Type B pancreatic cell (in vitro differentiated cells): ENCODE data around the gene GPR153. TPM values are rescaled to one million over a fixed set of nuclear protein-coding genes. Genes with fewer than 3 reads are reported as not detected.

ENCODE experiments used
- DNase-seq: peaks from one replicate; pipeline ENCODE4 v3.0.0; 2021; ENCODE audit warnings: mixed read lengths; ENCODE audit not compliant: unreplicated experiment; ENCODE audit errors: extremely low spot score
- H3K27ac Mint-ChIP-seq: 2 replicates; pipeline ENCODE4 v1.8.0; 2021; ENCODE audit warnings: mild to moderate bottlenecking, mixed read lengths
- H3K27me3 Mint-ChIP-seq: 2 replicates; pipeline ENCODE4 v1.8.0; 2021; ENCODE audit warnings: mixed read lengths
- H3K36me3 Mint-ChIP-seq: 2 replicates; pipeline ENCODE4 v1.8.0; 2021; ENCODE audit warnings: mixed read lengths
- H3K4me1 Mint-ChIP-seq: one replicate; pipeline ENCODE4 v1.8.0; 2021; ENCODE audit warnings: mixed read lengths; ENCODE audit not compliant: unreplicated experiment
- H3K4me3 Mint-ChIP-seq: 2 replicates; pipeline ENCODE4 v1.8.0; 2021; ENCODE audit warnings: mild to moderate bottlenecking, mixed read lengths
- H3K9me3 Mint-ChIP-seq: 2 replicates; pipeline ENCODE4 v1.8.0; 2021; ENCODE audit warnings: mixed read lengths
- CTCF ChIP-seq: fragments of 200-600 bp; sonication (generic); conservative IDR thresholded peaks from 2 replicates; pipeline ENCODE4 v1.5.0; 2021; ENCODE audit warnings: antibody characterized with exemption, mild to moderate bottlenecking
- total RNA-seq: library from RNA; stranded (reverse); gene quantifications from 2 replicates; pipeline ENCODE4 v1.2.1, GENCODE V29; 2021; ENCODE audit warnings: low replicate concordance

Gene GPR153
- total RNA-seq, 1 donor from 2014 or later, result 6.1 TPM

GRCh38 chr1:6246497-6247467, 14.1 kb downstream of the GPR153 start:
- no peaks in the 10 kb centered on the region for H3K9me3 Mint-ChIP-seq
- DNase-seq, result peak; percentile 92
- peak overlapping the region; percentile 84 for H3K4me3 Mint-ChIP-seq
- TF ChIP-seq CTCF, result peak; percentile 98
- peak overlapping the region; percentile 68 for H3K27ac Mint-ChIP-seq
- H3K4me1 Mint-ChIP-seq, result peaks cover 7% of the 10 kb centered on the region
- peaks cover 73% of the 10 kb centered on the region for H3K27me3 Mint-ChIP-seq
- no peaks in the 10 kb centered on the region for H3K36me3 Mint-ChIP-seq

GRCh38 chr1:6245869-6246496, 14.9 kb downstream of the GPR153 start:
- TF ChIP-seq CTCF, result no peak
- Mint-ChIP-seq H3K4me3 (peak overlapping the region; percentile 84), H3K27me3 (peaks cover 74% of the 10 kb centered on the region), H3K27ac (no peak overlapping the region), H3K9me3 (no peaks in the 10 kb centered on the region), H3K4me1 (peaks cover 14% of the 10 kb centered on the region), H3K36me3 (no peaks in the 10 kb centered on the region)
- DNase-seq, result no peak

GRCh38 chr1:6245086-6245868, 15.6 kb downstream of the GPR153 start:
- Mint-ChIP-seq H3K27ac (no peak overlapping the region), H3K4me3 (no peak overlapping the region), H3K9me3 (no peaks in the 10 kb centered on the region), H3K4me1 (peaks cover 14% of the 10 kb centered on the region), H3K36me3 (no peaks in the 10 kb centered on the region), H3K27me3 (peaks cover 73% of the 10 kb centered on the region)
- peak; percentile 90 for DNase-seq
- TF ChIP-seq CTCF, result peak; percentile 83

DNA sequence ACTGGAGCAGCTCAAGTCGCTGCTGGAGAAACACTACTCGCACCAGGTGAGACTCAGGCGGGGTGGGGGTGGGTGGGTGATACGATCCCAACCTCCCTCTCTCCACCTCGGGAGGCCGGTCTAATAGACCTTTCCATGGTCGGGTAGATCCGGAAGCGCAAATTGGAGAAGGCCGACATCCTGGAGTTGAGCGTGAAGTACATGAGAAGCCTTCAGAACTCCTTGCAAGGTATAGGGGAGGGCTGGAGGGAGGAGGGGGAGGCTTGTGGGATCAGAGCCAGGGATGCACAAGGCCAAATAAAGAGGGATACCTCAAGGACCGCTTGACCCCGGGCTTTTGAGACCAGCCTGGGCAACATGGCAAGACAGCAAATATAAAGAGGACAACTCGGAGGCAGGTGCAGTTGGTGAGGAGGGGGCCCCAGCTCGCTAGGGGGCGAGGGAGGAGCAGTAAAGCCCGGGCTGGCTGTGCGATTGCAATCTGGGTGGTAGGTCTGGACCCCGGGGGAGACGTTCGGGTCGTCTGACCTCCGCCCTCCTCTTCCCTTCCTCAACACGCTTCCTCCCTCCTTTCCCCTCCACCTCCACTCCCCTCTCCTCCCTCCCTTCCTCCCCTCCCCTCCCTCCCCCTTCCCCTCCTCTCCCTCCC, 16.4 kb downstream of the GPR153 start:
- Mint-ChIP-seq H3K36me3 (no peaks in the 10 kb centered on the region), H3K4me1 (peaks cover 14% of the 10 kb centered on the region), H3K27me3 (peaks cover 76% of the 10 kb centered on the region), H3K9me3 (no peaks in the 10 kb centered on the region), H3K4me3 (peak overlapping the region; percentile 39), H3K27ac (no peak overlapping the region)
- TF ChIP-seq CTCF, result no peak
- no peak for DNase-seq

- peak within 1 kb of the TSS; percentile 39 for H3K4me3 Mint-ChIP-seq
- peaks cover 81% of the 10 kb centered on the region for H3K27me3 Mint-ChIP-seq
- DNase-seq, result no peak
- no peaks in the 10 kb centered on the region for H3K36me3 Mint-ChIP-seq
- no peaks in the 10 kb centered on the region for H3K9me3 Mint-ChIP-seq
- no peak within 1 kb of the TSS for H3K27ac Mint-ChIP-seq
- no peak for TF ChIP-seq CTCF
- peaks cover 14% of the 10 kb centered on the region for H3K4me1 Mint-ChIP-seq
Observed at GRCh38 chr1:6243993-6244392, 16.9 kb downstream of the GPR153 start, which contains the start of gene HES3. Gene HES3 (plus strand): TSS chr1:6244179. CDS start chr1:6244366, 187 bp downstream.
